GM19468 (cell line): ENCODE results near the gene APC2.
"Not testable (repeated sequence)": the region's sequence is repeated elsewhere in the genome, so short reads cannot be mapped to it uniquely, and the experiment has no call there.

ENCODE experiments used
- ATAC-seq: cut with Tn5 transposase; IDR thresholded peaks from one replicate; pipeline ENCODE4 v1.9.1; 2021; ENCODE audit warnings: mild to moderate bottlenecking, moderate library complexity, moderate number of reproducible peaks; ENCODE audit not compliant: unreplicated experiment; ENCODE audit errors: extremely low read depth

The APC2 gene

GRCh38 chr19:1473085-1473851, 23.3 kb downstream of the APC2 start:
- ATAC-seq: no peak

DNA sequence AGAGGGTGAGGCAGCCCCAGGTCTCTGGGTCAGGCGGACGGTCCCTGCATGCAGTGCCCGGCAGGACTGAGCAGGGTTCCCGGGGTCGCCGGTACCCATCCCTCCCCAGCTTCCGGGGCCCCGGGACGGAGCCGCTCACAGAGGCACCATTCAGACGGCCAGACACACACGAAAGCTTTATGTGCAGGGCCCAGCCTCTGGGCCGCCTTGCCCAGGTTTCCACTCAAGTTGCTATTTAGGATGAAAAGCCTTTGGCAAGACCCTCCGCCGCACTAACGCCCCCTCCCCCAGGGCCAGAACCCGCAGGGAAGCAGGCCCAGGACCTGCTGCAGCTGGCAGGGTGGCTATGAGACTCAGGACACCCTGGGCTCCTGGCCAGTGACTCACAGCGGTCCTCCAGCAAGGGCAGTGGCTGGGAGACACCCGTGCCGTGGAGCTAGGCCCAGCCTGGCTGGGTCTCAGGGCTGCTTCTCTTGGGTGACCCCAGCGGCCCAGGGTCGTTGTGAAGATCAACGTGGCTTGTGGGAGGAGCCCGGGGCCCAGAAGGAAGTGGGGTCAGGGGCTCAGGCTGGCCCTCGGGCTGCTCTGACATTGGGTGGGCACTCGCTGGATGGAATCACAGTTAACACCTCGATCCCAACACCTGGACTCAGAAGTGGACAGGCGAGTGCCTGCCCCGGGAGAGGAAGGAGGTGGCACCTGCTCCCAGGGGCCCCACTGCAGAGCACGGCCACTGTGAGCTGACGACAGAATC, 24.3 kb downstream of the APC2 start:
- no peak for ATAC-seq

DNA sequence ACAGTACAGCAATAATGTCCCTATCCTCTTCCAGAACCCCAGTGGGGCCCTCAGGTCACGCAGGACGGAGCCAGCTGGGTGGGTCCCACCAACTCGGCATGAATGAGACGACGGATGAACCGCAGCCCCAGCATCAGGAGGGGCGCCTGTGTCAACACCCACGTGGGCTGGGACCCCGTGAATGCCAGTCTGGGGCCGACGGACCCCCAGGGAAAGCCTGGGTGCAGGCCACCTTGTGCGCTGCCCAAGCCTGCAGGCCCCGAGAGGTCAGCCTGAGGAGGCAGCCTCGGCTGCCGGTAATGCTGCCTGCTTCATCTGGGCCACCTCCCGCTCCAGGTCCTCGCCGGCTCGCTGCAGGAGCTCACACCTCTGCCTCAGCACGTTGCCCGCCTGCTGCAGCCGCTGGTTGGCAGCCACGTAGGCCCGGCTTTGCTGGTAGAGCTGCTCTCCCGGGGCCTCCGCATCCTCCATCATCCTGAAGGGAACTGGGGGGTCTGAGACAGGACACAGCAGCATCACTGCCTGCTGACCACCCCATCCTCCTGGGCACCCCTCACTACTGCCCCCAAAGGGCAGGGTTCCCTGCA, 24.9 kb downstream of the APC2 start:
- ATAC-seq: no peak

DNA sequence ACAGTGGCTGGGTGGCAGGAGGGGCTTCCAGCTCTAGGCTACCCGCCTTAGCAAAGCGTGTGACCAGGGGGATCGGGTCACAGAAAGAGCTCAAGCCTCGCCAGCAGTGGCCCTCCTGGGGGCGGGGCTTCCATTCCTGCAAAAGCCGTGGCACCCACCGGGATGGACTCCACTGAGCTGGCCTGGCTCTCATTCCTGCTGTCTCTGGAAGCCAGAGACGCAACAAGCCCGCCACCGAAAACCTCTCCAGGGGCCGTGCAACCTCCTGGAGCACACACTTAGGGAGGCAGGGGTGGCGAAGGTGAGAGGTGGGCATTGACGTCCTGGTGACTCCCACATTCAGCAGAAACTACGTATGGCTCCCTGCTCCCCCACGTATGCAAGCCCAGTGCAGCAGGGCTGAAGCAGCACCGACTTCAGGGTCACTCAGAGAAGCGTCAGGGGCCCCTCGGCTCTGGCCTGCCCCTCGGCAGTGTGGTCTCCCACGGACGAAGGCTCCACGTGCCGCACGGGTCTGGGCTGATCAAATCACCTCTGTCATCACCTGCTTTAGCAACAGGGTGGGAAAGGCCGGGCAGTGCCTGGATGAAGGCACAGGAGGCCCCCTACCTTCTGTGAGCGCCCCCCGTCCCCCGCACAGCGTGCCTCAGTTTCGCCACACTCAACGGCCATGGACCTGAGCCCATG, 26.0 kb downstream of the APC2 start:
- ATAC-seq: no peak

DNA sequence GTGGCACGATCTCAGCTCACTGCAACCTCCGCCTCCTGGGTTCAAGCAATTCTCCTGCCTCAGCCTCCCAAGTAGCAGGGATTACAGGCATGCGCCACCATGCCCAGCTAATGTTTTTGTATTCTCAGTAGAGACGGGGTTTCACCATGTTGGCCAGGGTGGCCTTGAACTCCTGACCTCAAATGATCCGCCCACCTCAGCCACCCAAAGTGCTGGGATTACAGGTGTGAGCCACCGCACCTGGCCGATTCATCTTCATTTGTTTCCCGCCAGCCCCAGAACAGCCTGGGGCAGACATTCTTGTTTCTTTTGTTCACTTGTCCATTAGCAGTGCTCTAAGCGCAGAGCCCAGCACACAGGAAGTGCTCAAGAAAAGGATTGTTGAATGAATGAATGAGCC, 27.1 kb downstream of the APC2 start:
- not testable (repeated sequence) for ATAC-seq

DNA sequence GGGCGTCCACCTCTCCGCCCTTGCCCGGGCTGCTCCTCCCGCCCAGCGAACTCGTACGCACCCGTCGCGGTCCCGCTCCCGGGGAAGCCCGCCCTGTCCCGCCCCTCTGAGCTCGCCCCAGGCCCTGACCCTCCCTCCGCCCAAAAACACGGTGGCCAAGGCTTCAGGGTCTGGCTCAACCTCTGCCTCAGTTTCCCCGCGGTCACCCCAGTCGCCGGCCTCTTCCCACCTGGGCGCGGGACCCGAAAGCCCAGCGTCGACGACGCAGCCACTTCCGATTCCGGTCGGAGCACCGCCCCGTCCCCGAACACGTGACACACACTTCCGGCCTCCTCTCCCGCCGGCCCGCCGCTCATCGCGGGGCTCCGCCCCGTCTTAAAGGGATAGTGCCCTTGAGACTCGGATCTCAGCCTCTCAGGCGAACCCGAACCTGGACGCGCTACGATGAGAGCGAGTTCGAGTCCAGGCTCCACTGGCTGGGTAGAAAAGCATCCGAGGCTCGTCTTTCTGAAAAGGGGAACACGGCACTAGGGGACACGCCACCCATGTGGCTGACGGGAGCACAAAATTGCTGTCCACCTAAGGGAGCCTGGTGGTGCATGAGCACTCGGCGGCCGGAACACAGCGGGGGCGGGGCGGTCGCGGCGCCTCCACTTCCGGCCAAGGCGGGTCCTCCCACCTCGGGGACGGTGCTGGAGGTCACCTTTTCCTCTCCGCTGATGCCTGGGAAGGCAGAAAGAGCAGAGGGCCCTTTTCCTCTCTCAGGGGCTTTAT, 29.2 kb downstream of the APC2 start, which contains the start of gene C19orf25:
Gene C19orf25 (minus strand): TSS at position 282 of the 774 bp plus-strand sequence. CDS start 312 bp downstream, outside the sequence.
- ATAC-seq: peak; percentile 66

GRCh38 chr19:1481224-1481892, 31.4 kb downstream of the APC2 start:
- ATAC-seq: no peak

DNA sequence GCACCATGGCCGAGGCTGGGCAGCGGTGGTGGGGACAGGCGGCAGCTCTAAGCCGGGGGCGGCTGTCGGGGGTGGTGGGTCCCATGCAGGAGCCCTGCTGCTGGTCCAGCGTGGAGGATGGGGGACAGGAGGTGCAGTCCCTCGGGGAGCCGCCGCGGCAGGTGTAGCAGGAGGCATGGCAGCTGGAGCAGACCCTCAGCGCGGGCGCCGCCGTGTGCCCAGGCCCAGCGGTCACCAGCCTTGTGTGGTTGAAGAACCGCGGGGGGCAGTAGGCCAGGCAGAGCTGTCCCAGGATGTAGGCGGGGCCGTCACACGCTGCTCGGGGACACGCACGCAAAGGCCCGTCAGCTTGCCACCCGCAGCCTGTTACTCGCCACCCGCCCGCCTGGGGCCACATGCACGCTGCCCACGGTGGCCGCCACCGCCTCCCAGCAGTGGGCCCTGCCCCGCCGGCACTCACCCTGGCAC, 32.0 kb downstream of the APC2 start:
- ATAC-seq: no peak

DNA sequence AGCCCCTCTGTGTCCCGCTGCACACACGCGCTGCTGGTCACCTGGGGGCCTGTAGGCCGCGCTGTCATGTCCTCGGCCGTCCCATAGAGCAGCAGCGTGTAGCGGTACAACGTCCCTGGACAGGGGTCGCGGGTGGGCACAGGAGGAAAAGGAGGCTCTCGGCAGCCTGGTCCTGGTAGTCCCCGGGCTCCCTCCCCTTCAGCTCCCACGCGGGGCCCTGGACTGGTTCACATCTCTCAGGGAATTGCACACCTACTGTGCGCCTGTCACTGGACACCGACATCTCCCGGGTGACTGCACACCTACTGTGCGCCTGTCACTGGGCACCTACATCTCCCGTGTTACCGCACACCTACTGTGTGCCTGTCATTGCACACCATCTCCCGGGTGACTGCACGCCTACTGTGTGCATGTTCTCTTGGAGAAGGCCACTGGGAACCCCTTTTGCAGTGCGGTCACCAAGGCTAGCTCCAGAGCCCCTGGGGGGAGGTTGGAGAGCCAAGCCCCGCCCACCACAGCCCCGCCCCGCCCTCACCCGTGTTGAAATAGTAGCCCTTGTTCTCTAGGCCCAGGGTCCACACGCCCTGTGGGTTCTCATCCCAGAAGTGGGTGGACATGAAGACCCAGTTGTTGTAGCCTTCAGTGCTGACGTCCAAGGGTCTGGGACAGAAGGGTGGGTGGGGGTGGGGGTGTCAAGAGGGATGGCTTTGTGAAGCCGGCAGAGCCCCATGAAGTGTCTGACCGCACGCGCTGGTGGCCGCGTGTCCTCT, 32.6 kb downstream of the APC2 start:
- ATAC-seq: no peak

- no peak for ATAC-seq
These were observed 33.4 kb downstream of the APC2 start for GRCh38 chr19:1483131-1483978.

- no peak for ATAC-seq
These were observed 34.1 kb downstream of the APC2 start for GRCh38 chr19:1483979-1484428.

DNA sequence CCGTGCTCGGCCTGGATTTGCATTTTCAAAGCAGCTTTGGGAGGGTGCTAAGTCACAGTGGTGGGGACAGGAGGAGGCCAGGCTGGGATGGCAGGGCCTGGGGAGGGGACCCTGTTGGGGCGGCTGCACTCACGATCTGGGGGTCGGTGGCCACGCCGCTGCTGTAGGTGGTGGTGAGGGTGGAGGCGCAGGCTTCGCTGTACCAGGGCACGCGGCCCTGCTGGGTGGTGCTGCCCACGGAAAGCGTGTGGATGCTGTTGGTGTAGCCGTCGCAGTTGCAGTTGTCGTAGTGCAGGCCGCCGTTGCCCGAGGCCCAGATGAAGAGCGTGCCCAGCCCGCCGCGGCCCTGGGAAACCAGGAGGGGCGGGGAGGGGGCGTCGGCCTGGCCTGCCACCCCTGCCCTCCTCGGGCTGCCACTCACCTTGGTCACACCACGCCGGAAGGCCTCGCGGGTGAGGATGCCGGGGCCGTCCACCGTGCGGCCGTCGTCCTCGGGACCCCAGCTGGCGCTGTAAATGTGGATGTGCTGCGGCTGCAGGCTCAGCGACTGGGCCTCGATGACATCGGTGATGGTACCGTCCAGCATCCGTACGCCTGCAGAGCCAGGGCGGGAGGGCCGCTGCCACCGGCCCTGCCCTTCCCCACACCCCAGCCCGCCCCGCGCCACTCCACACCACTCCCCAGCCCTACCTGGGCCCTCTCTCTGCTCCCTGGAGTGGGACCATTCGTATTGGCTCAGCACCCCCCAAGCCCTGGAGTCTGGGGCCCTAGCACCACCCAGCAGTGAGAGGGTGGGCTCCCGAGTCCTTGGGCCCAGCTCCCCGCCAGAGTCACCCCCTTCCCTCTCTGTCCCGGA, 37.0 kb downstream of the APC2 start:
- ATAC-seq: no peak

GRCh38 chr19:1487576-1488281, 37.8 kb downstream of the APC2 start:
- no peak for ATAC-seq

DNA sequence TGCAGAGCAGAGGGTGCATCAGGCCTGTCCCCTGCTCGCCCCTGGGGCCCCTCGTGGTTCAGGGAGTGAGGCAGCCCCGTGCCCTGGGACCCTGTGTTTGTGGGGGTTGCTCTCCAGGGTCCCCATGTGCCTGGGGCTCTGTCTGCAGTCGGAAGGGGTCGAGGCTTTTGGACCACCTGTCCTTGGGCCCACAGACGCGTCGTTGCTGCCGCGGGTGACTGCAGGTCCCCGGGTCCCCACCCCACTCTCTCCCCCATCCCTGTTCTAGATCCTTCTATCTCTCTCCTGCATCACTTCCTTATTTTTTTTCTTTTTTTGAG, 38.3 kb downstream of the APC2 start:
- ATAC-seq: no peak

- no peak for ATAC-seq
These were observed 39.8 kb downstream of the APC2 start for GRCh38 chr19:1489463-1490310.
